ENCODE measurements around the gene ALPL. TPM values are rescaled to one million over a fixed set of nuclear protein-coding genes. Genes with fewer than 3 reads are reported as not detected.

The ALPL gene
- total and polyA plus RNA-seq, 10 of the 15 experiments (the other 5 are each of a cell fraction or from before 2014, with no cell fraction given): 0.07 to 0.59 (median 0.31) TPM; not detected in 2

DNA sequence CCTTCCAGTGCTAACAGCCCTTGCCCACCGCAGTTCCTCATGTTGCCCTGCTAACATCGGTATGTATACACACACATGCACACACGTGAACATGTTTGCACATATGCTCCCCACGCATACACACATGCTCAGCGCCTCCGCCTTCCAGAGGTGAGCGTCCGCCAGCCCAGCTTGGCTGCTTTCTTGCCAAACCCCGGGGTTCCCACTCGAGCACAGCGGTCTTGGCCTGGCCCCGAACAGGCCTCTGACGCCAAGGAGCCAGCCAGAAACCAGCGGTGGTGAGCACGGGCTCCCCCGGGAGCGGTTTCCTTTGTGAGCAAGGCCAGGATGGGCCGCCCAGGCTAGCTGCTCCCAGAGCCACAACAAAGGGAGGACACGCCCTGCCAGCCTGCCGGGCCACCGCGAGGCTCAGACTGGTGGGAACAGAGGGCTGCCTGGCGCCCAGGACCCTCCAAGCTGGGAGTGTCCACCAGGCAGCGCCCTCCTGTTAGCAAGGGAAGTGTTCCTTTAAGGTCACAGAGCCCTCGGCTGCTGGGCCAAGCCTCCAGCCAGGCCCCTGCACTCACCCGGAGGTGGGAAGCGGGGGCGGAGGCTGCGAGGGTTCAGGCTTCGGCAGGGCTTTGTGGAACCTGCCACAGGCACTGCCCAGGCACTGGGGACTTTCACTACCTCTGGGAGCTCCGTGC lies 65.4 kb downstream of the ALPL start:
- Histone ChIP-seq H3K27me3 (replicated peaks in 1 of 2; ENCODE audit: control insufficient read depth in 2 of 2, insufficient read depth in 2 of 2, low read length in 1 of 2) (no peaks in the 10 kb centered on the region; a peak in 3 of 4 replicates), H3K27ac (ENCODE audit: control insufficient read depth, insufficient read depth) (no peak overlapping the region), H4K20me1 (ENCODE audit: control insufficient read depth, insufficient read depth) (no peaks in the 10 kb centered on the region), H3K79me2 (ENCODE audit: control insufficient read depth, insufficient read depth, low read length) (no peaks in the 10 kb centered on the region), H3K9me3 (replicated peaks; ENCODE audit: control insufficient read depth, insufficient read depth, low read length) (no peaks in the 10 kb centered on the region), H3K9ac (ENCODE audit: control insufficient read depth, insufficient read depth, low read length) (no peak overlapping the region), H3K4me1 (ENCODE audit: control insufficient read depth, insufficient read depth, low read length) (no peaks in the 10 kb centered on the region), H3K4me3 (no peak overlapping the region), H3K4me2 (ENCODE audit: control insufficient read depth, insufficient read depth) (no peak overlapping the region), H3K36me3 (ENCODE audit: control insufficient read depth in 2 of 2, insufficient read depth in 2 of 2, low read length in 1 of 2) (no peaks in the 10 kb centered on the region), H2AFZ (ENCODE audit: control insufficient read depth, low read depth, low read length) (no peak overlapping the region)
- BruUV-seq (replicated peaks): no TSS peak
- ChIA-PET RAD21 (ENCODE audit: unreplicated experiment) (interaction anchor here (0.7 kb wide), 1 partner anchor 84 kb away, joined by 3 read pairs; no protein-coding TSS in a partner anchor), POLR2A (no interaction called here), CTCF (interaction anchor here (0.6 to 0.7 kb wide), 2 partner anchors 16 to 356 kb away, joined by 3 read pairs; no protein-coding TSS in a partner anchor), SMC1A (ENCODE audit: uncharacterized antibody, unreplicated experiment) (no interaction called here)
- DNase-seq (ENCODE audit: low read depth, low spot score) (no peak), FAIRE-seq (no peak), ATAC-seq (peak; percentile 43)
- intact Hi-C loops (cut with micrococcal nuclease; ENCODE audit: unreplicated experiment) (loop anchor here (10.0 kb wide), 1 partner anchor 200 kb away; no protein-coding TSS in a partner anchor), in situ Hi-C loops (cut with MboI) (no loop called here)
- no peak for TF ChIP-seq ZNF217 (IDR thresholded peaks at IDR 0.05)
- TF ChIP-seq, protein P1, sequence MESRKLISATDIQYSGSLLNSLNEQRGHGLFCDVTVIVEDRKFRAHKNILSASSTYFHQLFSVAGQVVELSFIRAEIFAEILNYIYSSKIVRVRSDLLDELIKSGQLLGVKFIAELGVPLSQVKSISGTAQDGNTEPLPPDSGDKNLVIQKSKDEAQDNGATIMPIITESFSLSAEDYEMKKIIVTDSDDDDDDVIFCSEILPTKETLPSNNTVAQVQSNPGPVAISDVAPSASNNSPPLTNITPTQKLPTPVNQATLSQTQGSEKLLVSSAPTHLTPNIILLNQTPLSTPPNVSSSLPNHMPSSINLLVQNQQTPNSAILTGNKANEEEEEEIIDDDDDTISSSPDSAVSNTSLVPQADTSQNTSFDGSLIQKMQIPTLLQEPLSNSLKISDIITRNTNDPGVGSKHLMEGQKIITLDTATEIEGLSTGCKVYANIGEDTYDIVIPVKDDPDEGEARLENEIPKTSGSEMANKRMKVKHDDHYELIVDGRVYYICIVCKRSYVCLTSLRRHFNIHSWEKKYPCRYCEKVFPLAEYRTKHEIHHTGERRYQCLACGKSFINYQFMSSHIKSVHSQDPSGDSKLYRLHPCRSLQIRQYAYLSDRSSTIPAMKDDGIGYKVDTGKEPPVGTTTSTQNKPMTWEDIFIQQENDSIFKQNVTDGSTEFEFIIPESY (IDR thresholded peaks at IDR 0.05): no peak
- no peak for TF ChIP-seq IKZF1 (conservative IDR thresholded peaks at IDR 0.05)
- TF ChIP-seq KDM1A (IDR thresholded peaks at IDR 0.05; ENCODE audit: borderline replicate concordance): no peak
- no peak for TF ChIP-seq BMI1 (IDR thresholded peaks at IDR 0.05; ENCODE audit: borderline replicate concordance)
- TF ChIP-seq, protein P2, sequence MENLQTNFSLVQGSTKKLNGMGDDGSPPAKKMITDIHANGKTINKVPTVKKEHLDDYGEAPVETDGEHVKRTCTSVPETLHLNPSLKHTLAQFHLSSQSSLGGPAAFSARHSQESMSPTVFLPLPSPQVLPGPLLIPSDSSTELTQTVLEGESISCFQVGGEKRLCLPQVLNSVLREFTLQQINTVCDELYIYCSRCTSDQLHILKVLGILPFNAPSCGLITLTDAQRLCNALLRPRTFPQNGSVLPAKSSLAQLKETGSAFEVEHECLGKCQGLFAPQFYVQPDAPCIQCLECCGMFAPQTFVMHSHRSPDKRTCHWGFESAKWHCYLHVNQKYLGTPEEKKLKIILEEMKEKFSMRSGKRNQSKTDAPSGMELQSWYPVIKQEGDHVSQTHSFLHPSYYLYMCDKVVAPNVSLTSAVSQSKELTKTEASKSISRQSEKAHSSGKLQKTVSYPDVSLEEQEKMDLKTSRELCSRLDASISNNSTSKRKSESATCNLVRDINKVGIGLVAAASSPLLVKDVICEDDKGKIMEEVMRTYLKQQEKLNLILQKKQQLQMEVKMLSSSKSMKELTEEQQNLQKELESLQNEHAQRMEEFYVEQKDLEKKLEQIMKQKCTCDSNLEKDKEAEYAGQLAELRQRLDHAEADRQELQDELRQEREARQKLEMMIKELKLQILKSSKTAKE (IDR thresholded peaks at IDR 0.05; ENCODE audit: low read depth, poor library complexity, severe bottlenecking): no peak
- TF ChIP-seq YBX1 (IDR thresholded peaks at IDR 0.05): no peak
- TF ChIP-seq, protein P3, sequence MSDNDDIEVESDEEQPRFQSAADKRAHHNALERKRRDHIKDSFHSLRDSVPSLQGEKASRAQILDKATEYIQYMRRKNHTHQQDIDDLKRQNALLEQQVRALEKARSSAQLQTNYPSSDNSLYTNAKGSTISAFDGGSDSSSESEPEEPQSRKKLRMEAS (IDR thresholded peaks at IDR 0.05; ENCODE audit: low read depth, low read length): no peak
- TF ChIP-seq SREBF1 (IDR thresholded peaks at IDR 0.05; ENCODE audit: low read length): no peak
- no peak for TF ChIP-seq CBX5 (IDR thresholded peaks at IDR 0.05; ENCODE audit: low read depth)
- TF ChIP-seq BACH1 (IDR thresholded peaks at IDR 0.05; ENCODE audit: borderline replicate concordance): no peak
- no peak for TF ChIP-seq ETV6 (conservative IDR thresholded peaks at IDR 0.05 in 1 of 2, IDR thresholded peaks at IDR 0.05 in 1 of 2; ENCODE audit: borderline replicate concordance in 1 of 2, low read depth in 1 of 2)
- TF ChIP-seq, protein P4, sequence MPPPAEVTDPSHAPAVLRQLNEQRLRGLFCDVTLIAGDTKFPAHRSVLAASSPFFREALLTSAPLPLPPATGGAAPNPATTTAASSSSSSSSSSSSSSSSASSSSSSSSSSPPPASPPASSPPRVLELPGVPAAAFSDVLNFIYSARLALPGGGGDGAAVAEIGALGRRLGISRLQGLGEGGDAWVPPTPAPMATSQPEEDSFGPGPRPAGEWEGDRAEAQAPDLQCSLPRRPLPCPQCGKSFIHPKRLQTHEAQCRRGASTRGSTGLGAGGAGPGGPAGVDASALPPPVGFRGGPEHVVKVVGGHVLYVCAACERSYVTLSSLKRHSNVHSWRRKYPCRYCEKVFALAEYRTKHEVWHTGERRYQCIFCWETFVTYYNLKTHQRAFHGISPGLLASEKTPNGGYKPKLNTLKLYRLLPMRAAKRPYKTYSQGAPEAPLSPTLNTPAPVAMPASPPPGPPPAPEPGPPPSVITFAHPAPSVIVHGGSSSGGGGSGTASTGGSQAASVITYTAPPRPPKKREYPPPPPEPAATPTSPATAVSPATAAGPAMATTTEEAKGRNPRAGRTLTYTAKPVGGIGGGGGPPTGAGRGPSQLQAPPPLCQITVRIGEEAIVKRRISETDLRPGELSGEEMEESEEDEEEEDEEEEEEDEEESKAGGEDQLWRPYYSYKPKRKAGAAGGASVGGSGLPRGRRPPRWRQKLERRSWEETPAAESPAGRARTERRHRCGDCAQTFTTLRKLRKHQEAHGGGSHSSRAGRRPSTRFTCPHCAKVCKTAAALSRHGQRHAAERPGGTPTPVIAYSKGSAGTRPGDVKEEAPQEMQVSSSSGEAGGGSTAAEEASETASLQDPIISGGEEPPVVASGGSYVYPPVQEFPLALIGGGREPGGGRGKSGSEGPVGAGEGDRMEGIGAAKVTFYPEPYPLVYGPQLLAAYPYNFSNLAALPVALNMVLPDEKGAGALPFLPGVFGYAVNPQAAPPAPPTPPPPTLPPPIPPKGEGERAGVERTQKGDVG (CRISPR knock-in tag; IDR thresholded peaks at IDR 0.05): no peak
- WGBS (ENCODE audit: insufficient coverage, insufficient replicate concordance, low lambda C conversion rate, missing lambda C conversion rate): 29% methylated on average over 31 of the region's 31 CpGs

All from GM12878 (cell line).